Thyroid gland (tissue), 4 donors: ENCODE measurements around the gene YARS1. TPM values are rescaled to one million over a fixed set of nuclear protein-coding genes. Genes with fewer than 3 reads are reported as not detected.

Source experiments
- DNase-seq, 2 donors: peaks; one replicate each; pipeline ENCODE4 v3.0.0-alpha.2; 2019
- H3K27ac ChIP-seq, 3 donors: fragments of 200-600 bp; sonication (generic); 1 replicate in 2 of 3; 2 replicates in 1 of 3; pipeline ENCODE4 v1.5.1; 2016 to 2019; ENCODE audit warnings: mild to moderate bottlenecking in 1 of 3, moderate library complexity in 1 of 3
- H3K27me3 ChIP-seq: fragments of 200-600 bp; sonication (generic); one replicate; pipeline ENCODE4 v1.5.1; 2019
- H3K36me3 ChIP-seq, 2 donors: fragments of 200-600 bp; sonication (generic); one replicate each; pipeline ENCODE4 v1.5.1; 2016 to 2019
- H3K4me1 ChIP-seq, 2 donors: fragments of 200-600 bp; sonication (generic); one replicate each; pipeline ENCODE4 v1.5.1; 2017 to 2019
- H3K4me3 ChIP-seq, 3 donors: fragments of 200-600 bp; sonication (generic); replicated peaks in 1 of 3; 1 replicate in 2 of 3; 2 replicates in 1 of 3; pipeline ENCODE4 v1.5.1; 2016; ENCODE audit warnings: mild to moderate bottlenecking in 1 of 3
- H3K9me3 ChIP-seq: fragments of 200-600 bp; sonication (generic); one replicate; pipeline ENCODE4 v1.5.1; 2017
- POLR2A ChIP-seq, 2 donors: fragments of 450-650 bp; IDR thresholded peaks; one replicate each; pipeline ENCODE4 v1.6.1; 2017; ENCODE audit warnings: antibody characterized with exemption in 2 of 2, mild to moderate bottlenecking in 2 of 2, moderate library complexity in 1 of 2
- WGBS, 2 donors: methylation state at CpG; one replicate each; pipeline ENCODE4 v1.1.5; 2017; 5-methylcytosine and 5-hydroxymethylcytosine counted together
- intact Hi-C: fragments of 100-400 bp; cut with DNase I; formaldehyde crosslinking; loops from one replicate; pipeline ENCODE4 v1.15.1; 2023
- total RNA-seq, 4 donors: library from RNA; depleted of rRNA; stranded (reverse); fragments of >200 nt; gene quantifications; one replicate each; pipeline ENCODE4 v1.2.3, GENCODE V29; 2016
- TF ChIP-seq, protein P1 (sequence below), 6 experiments: fragments of 200-600 bp in 3 of 6; fragments of 450-650 bp in 3 of 6; sonication (generic) in 3 of 6; IDR thresholded peaks; one replicate each; pipeline ENCODE4 v1.5.1; 2016 to 2019; ENCODE audit warnings: antibody characterized with exemption in 6 of 6, mild to moderate bottlenecking in 2 of 6, inconsistent platforms in 1 of 6, moderate library complexity in 1 of 6

Gene YARS1
- 10 to 100 TPM; 42.8 to 76.0 (median 50.3) TPM for total RNA-seq

DNA sequence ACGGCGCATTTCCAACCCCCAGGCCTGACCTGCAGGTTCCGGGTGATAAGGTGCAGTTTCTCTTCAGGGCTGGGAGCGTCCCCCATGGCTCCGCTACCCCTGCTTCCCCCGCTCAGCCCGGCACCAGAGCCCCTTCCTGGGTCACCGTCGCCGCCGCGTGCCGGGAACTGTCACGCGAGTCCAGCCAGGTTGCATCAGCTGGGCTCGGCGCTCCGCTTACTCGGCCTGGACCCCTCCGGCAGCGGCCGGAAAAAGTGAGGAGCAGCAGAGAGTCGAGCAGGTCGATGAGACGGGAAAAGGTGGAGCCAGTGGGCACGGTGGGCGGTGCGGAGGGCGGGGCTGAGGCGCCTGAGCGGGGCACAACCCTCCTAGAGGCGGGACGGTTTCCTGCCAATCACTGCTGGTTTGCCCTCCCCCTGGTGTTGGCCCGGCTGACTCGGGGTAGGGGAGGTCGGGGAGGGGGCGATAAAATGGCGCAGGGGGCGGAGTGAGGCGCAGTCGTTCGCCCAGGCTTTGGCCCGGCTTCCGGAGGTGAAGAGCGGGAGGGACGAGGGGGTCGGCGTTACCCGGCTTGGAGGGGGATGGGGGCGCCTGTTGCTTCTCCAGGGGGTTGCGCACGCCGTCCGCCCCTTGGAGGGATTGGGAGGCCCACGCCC lies at the start of gene YARS1, which contains the start of gene S100PBP:
Gene YARS1, minus strand, starts transcription at position 200 of the 656 bp plus-strand sequence. Its CDS starts 114 bp downstream, at position 86.
Gene S100PBP, plus strand, starts transcription at position 495 of the 656 bp plus-strand sequence. CDS start 8,447 bp downstream, outside the sequence.
- 0% methylated on average over 32 to 45 of the region's 55 CpGs for WGBS, 2 donors
- peak; percentile 99 to 100 for DNase-seq
- peak; percentile 42 to 70 for TF ChIP-seq POLR2A (IDR thresholded peaks at IDR 0.05)
- TF ChIP-seq, protein P1, sequence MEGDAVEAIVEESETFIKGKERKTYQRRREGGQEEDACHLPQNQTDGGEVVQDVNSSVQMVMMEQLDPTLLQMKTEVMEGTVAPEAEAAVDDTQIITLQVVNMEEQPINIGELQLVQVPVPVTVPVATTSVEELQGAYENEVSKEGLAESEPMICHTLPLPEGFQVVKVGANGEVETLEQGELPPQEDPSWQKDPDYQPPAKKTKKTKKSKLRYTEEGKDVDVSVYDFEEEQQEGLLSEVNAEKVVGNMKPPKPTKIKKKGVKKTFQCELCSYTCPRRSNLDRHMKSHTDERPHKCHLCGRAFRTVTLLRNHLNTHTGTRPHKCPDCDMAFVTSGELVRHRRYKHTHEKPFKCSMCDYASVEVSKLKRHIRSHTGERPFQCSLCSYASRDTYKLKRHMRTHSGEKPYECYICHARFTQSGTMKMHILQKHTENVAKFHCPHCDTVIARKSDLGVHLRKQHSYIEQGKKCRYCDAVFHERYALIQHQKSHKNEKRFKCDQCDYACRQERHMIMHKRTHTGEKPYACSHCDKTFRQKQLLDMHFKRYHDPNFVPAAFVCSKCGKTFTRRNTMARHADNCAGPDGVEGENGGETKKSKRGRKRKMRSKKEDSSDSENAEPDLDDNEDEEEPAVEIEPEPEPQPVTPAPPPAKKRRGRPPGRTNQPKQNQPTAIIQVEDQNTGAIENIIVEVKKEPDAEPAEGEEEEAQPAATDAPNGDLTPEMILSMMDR (IDR thresholded peaks at IDR 0.05): peak in 2 of 6 experiments; percentile 19 to 32
- no peaks in the 10 kb centered on the region for H3K27me3 ChIP-seq
- H3K4me3 ChIP-seq: peak within 1 kb of the TSS; percentile 65 to 92 (median 70)
- H3K36me3 ChIP-seq: no peaks in the 10 kb centered on the region
- H3K27ac ChIP-seq: peak within 1 kb of the TSS; percentile 86 to 95 (median 91)
- intact Hi-C loops: no loop called here
- H3K4me1 ChIP-seq: peaks cover 25 to 41% of the 10 kb centered on the region in 2 donors
- H3K9me3 ChIP-seq: no peaks in the 10 kb centered on the region

DNA sequence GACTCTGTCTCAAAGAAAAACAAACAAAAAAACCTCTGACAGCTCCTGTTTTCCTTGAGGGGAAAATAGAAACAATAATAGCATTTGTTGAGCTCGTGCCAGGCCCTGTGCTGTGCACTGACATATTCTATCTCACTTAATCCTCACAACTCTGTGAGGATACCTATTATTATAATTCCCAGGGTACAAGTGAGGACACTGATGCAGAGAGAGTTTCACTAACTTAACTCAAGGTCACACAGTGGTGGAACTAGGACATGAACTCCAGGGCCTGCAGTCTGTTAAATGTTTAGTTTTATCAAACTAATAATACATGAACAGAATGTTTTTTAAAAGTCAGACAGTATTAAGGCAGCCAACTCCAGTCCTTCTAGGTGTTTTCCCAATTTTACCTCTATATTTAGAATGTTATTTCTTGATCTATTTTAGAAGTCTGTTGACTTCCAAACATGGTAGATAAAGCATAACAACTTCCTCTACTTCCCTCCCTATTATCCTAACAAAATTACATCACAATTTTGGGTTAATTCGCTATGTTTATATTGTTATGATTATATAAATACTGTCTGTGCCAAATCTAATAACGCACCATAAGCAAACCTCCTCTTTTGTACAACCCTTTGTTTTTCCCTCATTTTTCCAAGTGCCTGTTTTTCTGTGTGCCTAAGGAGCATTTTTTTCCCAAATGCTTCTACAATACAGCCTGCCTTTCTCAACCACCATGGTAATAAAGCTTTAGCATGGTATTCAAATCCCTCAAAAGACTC lies 48.7 kb upstream of the YARS1 start:
- no peak overlapping the region for H3K4me3 ChIP-seq
- TF ChIP-seq POLR2A (IDR thresholded peaks at IDR 0.05): no peak
- TF ChIP-seq, protein P1 (IDR thresholded peaks at IDR 0.05): no peak
- H3K36me3 ChIP-seq: no peaks in the 10 kb centered on the region
- DNase-seq: no peak
- H3K27ac ChIP-seq: no peak overlapping the region
- H3K9me3 ChIP-seq: no peaks in the 10 kb centered on the region
- WGBS, 2 donors: 70 to 76% methylated on average over 3 of the region's 3 CpGs
- intact Hi-C loops: no loop called here
- H3K27me3 ChIP-seq: no peaks in the 10 kb centered on the region
- H3K4me1 ChIP-seq: peaks cover 14 to 32% of the 10 kb centered on the region in 2 donors

DNA sequence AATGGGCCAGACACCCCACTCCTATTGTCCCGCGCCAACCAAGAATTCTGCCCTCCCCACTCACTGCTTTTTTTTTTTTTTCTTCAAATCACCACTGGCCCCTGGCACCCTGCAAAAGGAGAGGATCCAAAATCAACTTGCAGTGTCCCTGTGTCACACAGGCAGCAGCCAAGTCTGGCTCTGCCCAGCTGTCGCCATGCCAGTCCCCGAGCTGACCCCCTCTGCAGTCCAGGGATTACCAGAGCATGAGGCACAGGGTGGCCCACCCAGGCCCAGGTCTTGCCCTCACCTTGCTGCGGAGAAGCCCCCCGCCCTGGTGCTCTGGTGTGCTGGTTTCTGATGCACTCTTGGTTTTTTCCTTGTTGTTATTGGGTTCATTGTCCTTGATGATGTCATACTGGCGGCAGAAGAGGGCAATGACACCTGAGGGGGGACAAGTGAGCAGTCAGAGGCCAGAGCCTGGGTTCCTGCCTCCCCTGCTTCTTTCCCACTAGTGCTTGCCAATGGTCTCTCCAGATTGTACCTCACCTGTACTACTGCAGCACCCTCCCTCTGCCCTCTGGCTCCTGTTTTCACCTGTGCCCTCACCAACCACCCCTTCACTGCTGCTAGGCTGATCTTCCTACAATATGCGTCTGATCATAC lies 47.3 kb upstream of the YARS1 start:
- peak overlapping the region in 1 of 3 donors; percentile 34 for H3K27ac ChIP-seq
- no peaks in the 10 kb centered on the region for H3K9me3 ChIP-seq
- TF ChIP-seq, protein P1 (IDR thresholded peaks at IDR 0.05): no peak
- no peak for TF ChIP-seq POLR2A (IDR thresholded peaks at IDR 0.05)
- 89 to 94% methylated on average over 8 of the region's 8 CpGs for WGBS, 2 donors
- H3K4me1 ChIP-seq: peaks cover 14 to 26% of the 10 kb centered on the region in 2 donors
- H3K36me3 ChIP-seq: no peaks in the 10 kb centered on the region
- no peak overlapping the region for H3K4me3 ChIP-seq
- intact Hi-C loops: no loop called here
- no peaks in the 10 kb centered on the region for H3K27me3 ChIP-seq
- DNase-seq: no peak

DNA sequence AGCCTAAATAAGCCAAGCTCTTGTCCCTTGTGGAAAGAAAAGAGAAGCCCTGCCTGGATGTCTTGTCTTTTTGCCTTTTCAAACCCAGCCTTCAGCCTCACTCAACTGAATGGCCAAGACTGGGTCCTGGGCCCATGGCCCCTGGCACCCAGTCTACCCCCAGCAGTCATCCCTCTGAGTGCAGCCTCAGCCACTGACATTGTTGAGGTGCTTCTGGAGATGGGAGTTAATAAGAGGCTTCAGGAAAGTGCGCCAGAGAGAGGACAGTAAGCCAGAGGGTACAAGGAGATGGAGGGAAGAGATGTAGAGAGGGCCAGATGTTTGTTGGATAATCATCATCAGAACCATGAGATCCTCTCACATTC lies 46.7 kb upstream of the YARS1 start:
- no peak for DNase-seq
- Histone ChIP-seq H3K27me3 (no peaks in the 10 kb centered on the region), H3K4me3 (no peak overlapping the region), H3K4me1 (peaks cover 14 to 26% of the 10 kb centered on the region in 2 donors), H3K9me3 (no peaks in the 10 kb centered on the region), H3K36me3 (no peaks in the 10 kb centered on the region), H3K27ac (peak overlapping the region in 1 of 3 donors; percentile 34)
- intact Hi-C loops: no loop called here
- WGBS, 2 donors: 76 to 95% methylated on average over 1 of the region's 1 CpG
- no peak for TF ChIP-seq POLR2A (IDR thresholded peaks at IDR 0.05)
- TF ChIP-seq, protein P1 (IDR thresholded peaks at IDR 0.05): no peak
